HS-5 (cell line): ENCODE measurements around the gene BMPER.
A peak's percentile ranks its signal among the peaks of the same experiment; 100 is the strongest.

Experiments
- DNase-seq: peaks from one replicate; pipeline ENCODE4 v3.0.0-alpha.2; 2012; ENCODE audit warnings: low read depth

Gene BMPER

DNA sequence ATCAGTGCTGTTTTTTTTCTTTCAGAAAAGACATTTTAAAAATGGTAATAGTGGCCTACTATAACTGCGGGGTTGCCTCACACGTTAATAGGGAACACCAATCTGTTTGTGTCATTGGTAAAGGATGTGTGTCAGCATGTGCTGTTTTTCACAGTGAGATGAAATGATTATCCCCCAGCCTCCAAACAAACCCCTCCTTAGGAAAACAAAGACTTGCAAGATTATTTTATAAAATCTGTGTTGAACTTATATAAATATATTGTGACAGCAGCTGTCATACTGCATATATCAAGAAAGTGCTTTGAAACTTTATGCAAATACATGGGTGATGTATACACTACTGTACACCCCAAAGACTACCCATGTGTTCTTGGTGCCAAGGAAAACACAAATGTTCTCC is 125.8 kb downstream of the BMPER start:
- no peak for DNase-seq

DNA sequence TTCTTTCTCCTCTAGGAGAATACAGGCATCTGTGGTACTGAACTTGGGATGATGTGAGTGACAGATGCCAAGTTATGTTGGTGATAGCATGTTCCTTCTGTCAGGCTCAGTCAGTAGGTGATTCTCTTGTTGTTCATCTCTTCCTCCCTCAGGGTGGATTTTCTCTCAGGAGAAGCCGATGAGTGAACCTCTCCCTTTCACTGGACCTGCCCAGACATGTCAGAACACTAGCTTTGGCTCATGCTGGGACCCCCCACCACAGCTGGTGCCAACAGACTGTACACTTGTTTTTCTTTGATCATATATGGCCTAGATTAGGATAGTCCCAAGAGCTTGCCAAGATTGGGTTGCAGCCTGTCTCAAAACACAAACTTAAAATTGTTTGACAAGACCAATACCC is 129.4 kb downstream of the BMPER start:
- DNase-seq: no peak

DNA sequence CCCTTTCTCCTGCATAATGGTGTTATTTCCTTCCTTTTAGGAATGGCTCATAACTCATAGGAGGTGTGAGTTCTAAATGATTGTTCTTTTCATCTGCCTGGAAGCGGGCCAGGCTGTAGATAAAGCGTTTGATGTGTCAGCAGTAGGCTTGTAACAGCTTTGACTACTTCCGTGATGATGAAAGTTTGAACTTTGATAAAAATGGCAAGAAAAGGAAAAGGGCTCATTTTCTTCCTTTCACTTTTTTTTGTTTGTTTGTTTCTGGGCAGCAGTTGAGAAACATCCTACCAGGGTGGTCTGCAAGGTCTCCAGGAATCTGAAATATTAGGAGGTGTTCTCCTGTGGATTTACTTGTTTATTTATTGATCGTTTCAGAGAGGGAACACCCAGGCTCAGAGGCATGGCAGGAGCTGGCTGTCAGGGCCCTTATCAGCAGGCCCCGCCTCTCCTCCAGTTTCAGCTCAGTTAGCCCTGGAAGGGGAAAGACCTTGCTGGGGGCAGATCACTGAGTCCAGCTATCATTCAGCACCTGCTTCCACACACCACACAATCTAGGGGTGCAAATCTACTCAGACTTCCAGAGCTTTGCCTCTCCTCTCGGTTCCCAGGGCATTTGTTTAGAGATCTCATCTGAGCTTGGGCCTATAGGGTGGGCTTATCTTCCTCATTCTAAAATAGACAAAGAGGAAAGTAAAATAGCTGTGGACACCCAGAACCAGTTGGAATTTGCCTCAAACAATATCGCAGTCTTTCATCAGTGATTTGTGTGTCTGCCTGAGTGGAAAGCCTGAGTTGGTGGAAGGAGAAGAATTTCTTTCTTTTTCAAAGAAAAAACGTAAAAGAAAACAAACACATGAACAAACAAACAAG is 130.9 kb downstream of the BMPER start:
- DNase-seq: no peak

DNA sequence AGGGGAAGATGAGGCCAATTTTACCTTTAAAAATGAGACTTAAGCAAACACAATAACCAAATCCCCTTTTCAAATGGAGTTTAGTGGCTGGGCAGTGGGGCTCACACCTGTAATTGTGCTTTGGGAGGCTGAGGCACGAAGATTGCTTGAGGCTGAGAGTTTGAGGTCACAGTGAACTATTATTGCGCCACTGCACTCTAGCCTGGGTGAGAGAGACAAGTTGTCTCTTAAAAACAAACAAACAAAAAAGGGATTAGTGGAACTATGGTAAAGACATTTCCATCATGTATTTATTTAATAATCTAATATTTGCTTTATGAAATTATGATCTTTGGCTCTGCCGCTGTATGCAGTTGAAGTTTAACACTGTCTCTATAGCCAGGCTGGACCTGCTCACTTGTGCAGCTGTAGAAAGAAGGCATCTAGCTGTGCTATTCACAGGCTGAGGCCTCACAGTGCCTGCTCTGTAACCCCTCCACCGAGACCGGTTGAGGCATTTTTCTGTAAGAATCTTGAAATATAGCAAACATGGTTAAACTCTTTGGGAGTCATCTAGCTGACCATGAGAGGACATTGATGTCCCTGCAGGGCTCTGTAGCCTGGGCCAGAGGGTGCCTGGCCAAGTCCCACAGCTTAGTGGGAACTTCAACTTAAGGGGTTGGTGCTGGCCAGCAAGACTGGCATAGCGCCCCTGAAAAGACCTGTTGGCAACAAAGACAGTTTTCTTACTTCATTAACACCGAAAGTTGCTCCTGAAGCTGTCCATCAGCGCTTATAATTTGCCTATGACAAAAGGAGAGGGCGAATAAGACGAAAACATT is 131.8 kb downstream of the BMPER start:
- no peak for DNase-seq

DNA sequence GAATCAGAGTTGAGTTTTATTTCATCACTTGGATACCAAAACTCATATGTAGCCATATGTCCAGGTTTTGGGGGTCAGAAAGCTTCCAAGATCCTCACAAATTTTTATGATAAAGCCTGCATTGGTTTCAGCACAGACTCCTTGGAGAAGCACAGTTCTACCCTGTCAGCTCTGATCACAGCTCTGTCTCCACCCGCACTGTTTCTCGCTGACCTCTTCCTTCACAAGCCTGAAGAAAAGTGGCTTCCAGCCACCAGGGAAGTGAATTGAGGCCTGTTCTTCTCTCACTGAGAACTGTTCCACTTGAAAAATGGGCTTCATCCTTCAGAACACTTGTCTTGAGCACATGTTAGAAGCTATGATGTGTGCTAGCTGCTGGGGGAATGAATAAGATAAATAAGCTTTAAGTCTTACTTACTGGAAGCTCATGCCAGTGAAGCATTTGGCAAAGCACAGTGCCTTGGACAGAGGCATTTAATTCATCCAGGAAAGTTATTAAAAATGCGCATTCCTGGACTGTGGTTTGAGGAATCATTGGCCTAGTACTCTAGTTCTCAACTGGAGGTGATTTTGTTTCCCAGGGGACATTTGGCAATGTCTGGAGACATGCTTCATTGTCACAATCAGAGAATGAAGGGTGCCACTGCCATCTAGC is 133.6 kb downstream of the BMPER start:
- DNase-seq: no peak

DNA sequence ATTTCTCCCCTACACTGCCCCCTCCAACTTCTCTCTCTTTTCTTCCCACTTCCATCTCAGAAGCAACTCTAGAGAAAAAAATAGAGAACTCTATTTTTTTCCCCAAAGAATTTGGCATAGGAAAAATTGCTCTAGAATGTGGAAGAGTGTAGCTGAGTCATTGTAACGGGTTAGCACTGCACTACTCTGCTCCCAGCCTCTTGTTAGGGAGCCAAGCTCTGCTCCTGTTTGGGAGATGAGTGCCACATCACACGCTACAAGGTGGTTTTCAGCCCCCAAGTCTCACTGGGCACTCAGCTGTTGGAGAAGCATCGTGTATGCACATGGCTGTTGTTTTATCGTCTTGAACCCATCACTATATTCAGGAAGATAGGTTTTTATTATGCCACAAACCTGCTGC is 136.4 kb downstream of the BMPER start:
- DNase-seq: no peak

DNA sequence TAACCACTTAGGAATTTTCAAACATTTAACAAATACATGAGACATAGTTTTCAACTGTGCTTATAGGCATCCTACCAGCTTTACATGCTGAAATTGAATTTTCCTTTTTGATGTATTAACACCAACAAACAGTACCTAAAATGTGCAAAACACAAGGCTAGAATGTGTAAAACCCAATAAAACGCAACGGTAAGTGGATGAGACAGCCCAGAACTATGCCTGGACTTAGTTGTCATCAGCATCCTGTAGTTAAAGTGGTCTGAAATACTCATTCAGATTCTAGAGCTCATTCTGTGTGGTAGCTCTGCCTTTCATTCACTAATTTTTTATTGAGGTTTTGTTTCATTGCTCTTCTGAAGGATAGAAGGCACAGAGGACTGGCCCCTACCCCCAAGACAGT is 137.1 kb downstream of the BMPER start:
- peak; percentile 73 for DNase-seq

DNA sequence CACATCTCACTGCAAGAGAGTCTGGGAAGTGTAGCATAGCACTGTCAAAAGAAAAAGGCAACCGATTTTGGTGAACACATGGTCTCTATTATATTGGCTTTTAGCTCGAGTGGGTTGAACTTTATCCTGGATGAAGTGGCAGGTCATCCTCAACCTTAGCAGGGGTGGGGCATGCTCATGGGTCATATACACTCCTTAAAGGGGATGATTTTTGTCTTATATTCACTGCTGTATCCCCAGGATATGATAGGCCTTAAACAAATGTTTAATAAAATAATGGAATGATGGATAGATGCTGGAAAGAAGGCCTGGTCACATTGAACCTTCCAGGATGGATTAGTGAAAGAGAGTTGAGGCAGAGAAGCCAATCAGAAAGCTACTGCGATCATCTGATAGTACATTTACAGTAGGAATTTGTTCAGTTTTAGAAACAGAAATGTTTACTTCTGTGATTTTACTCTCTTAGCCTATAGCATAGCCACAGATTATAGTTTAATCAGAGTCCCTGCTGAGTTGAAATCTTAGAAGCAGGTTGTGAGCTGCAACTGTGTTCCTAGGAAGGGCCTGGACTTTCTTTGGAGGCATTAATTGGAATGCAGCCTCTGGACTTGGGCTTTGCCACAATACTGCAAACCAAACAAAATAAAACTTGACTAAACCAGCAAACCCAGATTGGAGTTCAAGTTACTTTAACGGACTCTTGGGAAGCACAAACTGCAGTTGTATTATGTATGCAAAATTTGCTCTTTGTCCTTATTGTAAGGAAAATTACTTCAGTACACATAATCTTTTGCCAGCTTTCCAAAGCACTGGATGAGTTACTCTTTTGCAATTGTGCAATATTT is 138.3 kb downstream of the BMPER start:
- DNase-seq: no peak

DNA sequence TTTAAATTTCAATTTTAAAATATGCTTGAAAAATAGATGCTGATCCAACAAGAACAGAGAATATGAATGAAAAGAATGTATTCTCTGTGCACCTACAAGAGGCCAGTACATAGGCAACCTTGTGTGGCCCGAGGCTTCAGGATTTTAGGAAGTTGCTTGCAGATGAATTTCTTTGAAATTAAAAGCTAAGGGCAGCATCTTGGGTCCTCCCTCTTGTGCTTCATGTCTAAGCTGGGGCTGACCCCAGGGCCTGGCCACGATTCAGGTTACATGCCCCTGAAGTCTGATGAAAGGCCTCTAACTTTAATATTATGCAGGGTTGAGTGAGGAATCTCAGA is 138.9 kb downstream of the BMPER start:
- DNase-seq: no peak

DNA sequence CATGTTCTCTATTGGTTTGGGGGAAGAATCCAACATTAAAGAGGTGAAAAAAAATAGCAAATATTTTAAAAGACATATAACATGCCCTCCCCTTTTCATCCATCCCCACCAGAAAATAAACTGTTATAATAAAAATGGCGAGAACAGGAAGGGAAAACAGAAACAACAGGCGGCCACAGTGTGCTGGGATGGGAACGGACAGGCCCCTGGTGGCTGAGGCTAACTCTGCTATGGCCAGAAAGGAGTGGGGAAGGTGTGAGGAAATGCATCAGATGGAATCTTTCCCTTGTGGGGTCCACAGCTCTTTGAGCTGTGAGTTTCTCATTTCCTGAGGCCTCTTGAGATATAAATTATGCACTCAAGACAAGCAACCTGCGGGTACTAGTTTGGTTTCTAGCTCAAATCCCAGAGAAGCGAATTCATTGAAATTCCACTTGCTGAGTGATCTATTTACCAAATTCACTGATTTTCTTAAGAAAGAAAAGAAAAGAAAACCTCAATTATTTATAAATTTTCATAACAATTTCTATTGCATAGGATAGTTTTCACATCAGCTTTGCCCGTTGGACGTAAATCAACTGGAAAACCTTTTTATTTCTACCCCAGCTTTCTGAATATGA is 139.5 kb downstream of the BMPER start:
- DNase-seq: no peak

DNA sequence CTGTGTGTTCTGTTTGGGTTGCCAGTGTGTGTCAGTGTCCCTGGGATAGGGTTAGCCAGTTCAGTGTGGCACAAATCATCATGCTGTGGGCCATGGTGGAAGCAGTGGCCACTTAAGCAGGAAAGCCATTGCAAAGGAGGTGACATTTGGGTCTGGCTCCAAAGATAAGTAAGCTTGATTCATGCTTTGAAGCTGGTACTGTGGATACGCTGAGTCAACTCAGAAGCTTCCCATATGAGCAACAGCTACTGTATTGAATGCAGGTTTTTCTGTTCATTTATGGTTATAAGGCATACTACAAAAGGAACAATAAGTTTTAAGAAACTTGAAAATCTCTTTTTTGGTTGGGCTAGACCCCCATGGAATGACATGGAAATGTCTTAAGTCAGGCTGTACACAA is 143.1 kb downstream of the BMPER start:
- DNase-seq: no peak

DNA sequence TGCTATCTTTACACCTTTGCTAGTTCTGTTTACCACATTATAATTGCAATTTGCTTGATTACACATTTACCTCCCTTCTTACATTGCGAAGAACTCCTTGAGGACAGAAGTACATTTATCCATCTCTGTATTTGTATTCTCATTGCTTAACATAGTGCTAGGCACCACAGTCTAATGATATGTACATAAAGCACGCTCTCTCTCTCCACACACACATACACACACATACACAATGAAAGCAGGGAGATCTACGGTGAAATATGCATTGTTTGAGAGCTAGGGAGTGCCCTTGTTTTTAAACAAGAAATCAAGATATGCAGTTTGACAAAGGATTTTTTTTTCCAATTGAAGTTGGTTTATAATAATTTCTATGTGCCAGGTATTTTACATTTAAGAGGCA is 148.7 kb downstream of the BMPER start:
- DNase-seq: no peak

DNA sequence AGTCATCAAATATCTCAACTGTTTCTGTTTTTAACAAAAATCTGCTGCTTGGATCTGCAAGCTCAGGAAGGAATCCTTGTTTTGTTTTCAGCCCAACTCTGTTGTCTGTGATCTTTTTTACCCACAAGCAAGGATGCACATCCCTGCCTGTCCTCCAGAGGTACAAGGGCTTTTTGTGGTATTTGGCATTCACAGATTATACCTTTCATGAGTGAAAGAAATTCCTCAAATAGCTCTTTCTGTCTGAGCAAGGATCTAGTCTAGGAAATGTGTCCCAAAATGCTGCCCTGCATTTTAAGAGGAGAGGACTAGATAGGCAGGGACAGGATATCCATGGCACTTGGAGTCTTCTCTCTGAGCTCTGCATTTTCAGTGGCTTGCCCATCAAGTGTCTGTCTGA is 151.8 kb downstream of the BMPER start:
- no peak for DNase-seq

DNA sequence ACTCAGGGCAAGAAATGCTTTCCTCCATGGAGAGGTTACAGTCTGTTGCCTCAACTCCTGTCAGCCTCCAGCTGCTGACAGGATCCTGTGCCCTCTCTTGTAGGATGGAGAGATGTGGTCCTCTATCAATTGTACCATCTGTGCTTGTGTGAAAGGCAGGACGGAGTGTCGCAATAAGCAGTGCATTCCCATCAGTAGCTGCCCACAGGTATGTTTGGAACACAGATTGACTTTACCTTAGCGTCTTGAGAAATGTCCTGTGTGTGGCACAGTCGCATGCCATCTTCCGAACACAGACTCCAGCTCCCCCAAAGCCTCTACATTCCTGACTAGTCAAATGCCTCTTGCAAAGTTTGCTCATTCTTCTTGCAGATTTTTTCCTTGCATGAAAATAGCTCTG is 152.6 kb downstream of the BMPER start:
- no peak for DNase-seq

DNA sequence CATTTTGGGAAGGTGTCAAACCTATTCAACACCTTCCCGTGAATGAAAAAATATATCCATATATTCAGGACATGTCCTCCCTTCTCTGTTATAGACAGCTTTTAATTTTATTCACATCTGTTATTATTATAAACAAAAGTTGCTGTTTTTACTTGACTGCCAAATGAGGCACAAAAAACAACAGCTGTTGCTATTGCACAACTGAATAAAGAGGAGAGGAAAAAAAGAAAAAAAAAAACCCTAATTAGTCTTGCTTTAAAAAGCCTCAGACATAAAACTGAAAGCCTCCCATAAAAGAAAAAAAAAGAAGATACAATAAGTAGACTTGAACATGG is 153.4 kb downstream of the BMPER start:
- no peak for DNase-seq

DNA sequence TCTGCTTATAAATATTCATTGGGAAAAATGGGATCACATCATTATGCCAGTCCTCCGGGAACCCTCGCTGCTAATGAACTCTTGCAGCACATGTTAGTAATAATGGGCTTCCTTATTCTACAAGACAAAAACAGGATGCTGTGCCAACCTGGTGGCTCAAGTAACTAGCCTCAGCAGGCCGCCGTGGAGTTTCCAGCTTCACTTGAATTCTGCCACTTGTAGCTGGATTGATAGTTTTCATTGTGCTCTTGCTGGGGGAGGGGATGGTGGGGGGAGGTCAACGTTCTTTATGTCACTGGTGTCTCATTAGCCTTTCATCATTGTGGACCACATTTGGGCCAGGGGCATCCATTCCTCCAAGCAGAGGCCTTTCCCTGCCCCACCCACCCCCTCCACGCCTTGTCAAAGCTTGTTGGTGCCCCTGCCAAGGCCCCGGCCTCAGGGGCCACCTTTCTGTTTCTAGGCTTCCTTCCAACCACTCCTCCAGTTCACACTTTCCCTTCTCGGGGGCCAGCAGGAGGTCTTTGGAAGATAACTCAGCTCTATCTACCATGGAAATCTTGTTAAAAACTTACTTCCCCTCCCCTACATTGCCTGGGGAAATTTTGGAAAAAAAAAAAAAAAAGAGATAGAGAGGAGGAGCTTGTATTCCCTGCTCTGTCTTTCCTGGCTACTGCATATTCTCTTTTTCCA is 153.9 kb downstream of the BMPER start:
- no peak for DNase-seq

DNA sequence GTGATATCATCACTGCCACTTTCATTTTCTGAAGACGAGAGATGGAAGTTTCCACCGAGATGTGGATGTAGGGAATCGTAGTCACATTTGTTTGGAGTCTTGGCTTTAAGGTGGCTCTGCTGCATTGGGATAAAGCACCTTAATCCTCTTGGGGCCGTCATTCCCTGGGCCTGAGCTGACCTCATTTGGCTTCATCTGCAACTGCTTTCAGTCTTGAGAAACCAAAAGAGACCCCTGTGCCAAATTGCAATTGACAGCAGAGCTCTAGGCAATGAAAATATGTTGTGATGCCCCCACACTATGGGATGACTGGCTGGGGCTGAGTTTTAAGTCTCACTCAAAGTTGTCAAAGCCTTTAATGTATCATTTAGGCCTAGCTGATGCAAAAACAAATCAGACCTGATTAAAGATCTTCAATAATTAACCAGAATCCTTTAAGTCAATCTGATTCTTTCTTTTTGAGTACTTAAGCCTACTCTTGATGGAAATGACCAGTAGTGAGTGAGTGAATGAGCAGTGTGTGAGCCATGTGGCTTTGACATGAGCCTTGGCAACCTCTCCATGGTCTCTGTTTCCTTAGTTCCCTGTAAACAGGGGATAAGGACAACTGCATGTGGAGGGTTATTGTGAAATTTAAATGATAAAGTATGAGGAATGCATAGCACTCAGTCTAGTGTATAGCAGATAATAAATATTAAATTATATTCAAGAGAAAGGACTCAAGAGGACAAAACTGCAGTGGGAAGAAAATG is 155.0 kb downstream of the BMPER start:
- peak; percentile 59 for DNase-seq

DNA sequence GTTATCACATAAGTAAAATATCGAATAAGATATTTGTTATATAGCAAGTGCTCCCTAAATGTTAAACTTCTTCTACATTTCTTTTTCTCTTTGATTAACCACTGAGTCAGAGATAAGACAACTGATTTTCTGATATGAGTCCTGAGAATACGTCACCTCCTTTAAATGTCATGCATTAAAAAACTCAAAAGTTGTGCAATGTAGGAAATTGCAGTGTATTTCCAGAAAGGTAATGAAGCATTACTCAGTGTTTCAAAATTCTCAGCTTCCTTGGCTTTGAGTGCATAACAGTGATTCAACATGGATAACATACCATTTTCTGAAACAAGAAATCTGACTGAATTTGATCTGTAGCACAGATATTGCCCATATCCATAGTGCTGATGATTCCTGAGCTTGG is 155.8 kb downstream of the BMPER start:
- DNase-seq: peak; percentile 95

DNA sequence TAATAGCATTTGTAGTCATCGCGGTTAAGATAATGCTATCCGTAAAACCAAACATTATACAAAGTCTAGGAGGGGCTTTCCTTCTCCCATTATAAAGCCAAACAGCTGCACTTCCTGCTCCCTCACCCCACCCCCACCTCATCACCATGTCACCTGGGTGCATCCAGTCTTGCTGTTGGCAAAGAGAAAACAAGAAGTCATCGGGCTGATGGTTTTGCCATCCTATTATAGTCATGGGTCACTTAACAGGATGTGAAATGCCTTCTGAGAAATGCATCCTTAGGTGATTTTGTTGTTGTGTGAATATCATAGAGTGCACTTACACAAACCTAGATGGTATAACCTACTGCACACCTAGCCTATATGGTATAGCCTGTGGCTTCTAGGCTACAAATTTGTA is 157.0 kb downstream of the BMPER start:
- DNase-seq: no peak

DNA sequence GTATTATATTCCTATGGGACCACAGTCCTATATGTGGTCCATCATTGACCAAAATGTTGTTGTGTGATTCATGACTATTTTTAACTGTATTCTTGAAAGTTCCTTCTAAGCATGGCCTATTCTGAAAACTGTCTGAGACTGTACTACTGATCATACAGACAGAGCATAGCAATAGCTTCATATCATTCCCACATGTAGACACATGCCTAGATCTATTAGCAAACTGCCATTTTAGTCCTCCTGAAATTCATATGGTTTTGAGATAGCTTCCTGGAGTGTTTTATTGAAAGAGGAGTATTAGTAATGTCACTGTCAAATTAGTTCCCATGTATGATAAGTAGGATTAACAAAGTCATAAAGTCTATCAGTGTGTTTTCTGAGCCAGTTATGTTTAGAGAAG is 157.5 kb downstream of the BMPER start:
- no peak for DNase-seq
